NCI-H82 treated with DMSO at 0.1 percent for 48 hours (cell line): ENCODE results near the gene TSC22D1.
A peak's percentile ranks its signal among the peaks of the same experiment; 100 is the strongest.
"Not testable (repeated sequence)": the region's sequence is repeated elsewhere in the genome, so short reads cannot be mapped to it uniquely, and the experiment has no call there.

ENCODE experiments used
- DNase-seq: peaks from one replicate; lab custom pipeline; 2025; ENCODE audit not compliant: unreplicated experiment; lab: John Stamatoyannopoulos, UW

Gene TSC22D1

GRCh38 chr13:44575741-44576350, at the start of gene TSC22D1:
TSS of gene TSC22D1 (minus strand) at chr13:44576330. CDS start at chr13:44576074, 256 bp downstream.
- DNase-seq: peak; percentile 26

GRCh38 chr13:44622708-44623107, 46.6 kb upstream of the TSC22D1 start:
- no peak for DNase-seq

GRCh38 chr13:44622261-44622660, 46.1 kb upstream of the TSC22D1 start:
- DNase-seq: no peak

- DNase-seq: no peak
Measured at GRCh38 chr13:44620057-44620456, 43.9 kb upstream of the TSC22D1 start.

GRCh38 chr13:44619651-44620050, 43.5 kb upstream of the TSC22D1 start:
- no peak for DNase-seq

GRCh38 chr13:44618326-44618725, 42.2 kb upstream of the TSC22D1 start:
- no peak for DNase-seq

GRCh38 chr13:44617648-44618047, 41.5 kb upstream of the TSC22D1 start:
- no peak for DNase-seq

GRCh38 chr13:44609137-44609536, 33.0 kb upstream of the TSC22D1 start:
- no peak for DNase-seq

- DNase-seq: no peak
Measured at GRCh38 chr13:44605721-44606120, 29.6 kb upstream of the TSC22D1 start.

GRCh38 chr13:44605275-44605674, 29.1 kb upstream of the TSC22D1 start:
- DNase-seq: no peak

- no peak for DNase-seq
Measured at GRCh38 chr13:44601586-44601985, 25.5 kb upstream of the TSC22D1 start.

GRCh38 chr13:44593861-44594592, 17.9 kb upstream of the TSC22D1 start:
- not testable (repeated sequence) for DNase-seq

GRCh38 chr13:44592216-44592847, 16.2 kb upstream of the TSC22D1 start:
- DNase-seq: no peak

- no peak for DNase-seq
Measured at GRCh38 chr13:44591316-44591715, 15.2 kb upstream of the TSC22D1 start.

GRCh38 chr13:44583137-44583536, 7.0 kb upstream of the TSC22D1 start:
- no peak for DNase-seq

- no peak for DNase-seq
Measured at GRCh38 chr13:44578067-44578400, 1.9 kb upstream of the TSC22D1 start.

- peak; percentile 94 for DNase-seq
Measured at GRCh38 chr13:44577236-44578066, 1.3 kb upstream of the TSC22D1 start.

- DNase-seq: no peak
Measured at GRCh38 chr13:44576351-44577235, 463 bp upstream of the TSC22D1 start.

GRCh38 chr13:44575035-44575434, 1.1 kb downstream of the TSC22D1 start:
- DNase-seq: no peak

GRCh38 chr13:44574466-44574855, 1.7 kb downstream of the TSC22D1 start:
- DNase-seq: no peak
